GM19238 (cell line): ENCODE data around the gene GANAB.
"Not testable (repeated sequence)": the region's sequence is repeated elsewhere in the genome, so short reads cannot be mapped to it uniquely, and the experiment has no call there.

ENCODE experiments used
- DNase-seq: peaks from one replicate; pipeline ENCODE4 v3.0.0; 2011; ENCODE audit warnings: low spot score; ENCODE audit not compliant: insufficient read length

The GANAB gene

DNA sequence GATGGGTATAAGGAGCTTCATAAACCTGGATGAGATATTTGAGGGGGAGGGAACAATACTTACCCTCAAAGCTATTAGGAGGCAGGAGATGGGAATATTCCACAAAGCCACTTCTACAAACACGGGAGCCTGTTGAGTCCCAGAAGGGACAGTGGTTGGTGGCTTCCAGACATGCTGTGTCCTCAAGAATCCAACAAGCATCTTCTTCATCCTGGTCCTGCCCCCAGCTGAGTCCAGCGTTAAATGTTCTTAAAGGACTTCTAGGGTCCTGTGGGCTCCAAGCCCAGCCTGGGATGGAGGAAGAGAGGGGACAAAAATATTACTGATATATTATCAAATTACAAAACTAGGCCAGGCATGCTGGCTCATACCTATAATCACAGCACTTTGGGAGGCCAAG, 21.0 kb upstream of the GANAB start:
- no peak for DNase-seq

DNA sequence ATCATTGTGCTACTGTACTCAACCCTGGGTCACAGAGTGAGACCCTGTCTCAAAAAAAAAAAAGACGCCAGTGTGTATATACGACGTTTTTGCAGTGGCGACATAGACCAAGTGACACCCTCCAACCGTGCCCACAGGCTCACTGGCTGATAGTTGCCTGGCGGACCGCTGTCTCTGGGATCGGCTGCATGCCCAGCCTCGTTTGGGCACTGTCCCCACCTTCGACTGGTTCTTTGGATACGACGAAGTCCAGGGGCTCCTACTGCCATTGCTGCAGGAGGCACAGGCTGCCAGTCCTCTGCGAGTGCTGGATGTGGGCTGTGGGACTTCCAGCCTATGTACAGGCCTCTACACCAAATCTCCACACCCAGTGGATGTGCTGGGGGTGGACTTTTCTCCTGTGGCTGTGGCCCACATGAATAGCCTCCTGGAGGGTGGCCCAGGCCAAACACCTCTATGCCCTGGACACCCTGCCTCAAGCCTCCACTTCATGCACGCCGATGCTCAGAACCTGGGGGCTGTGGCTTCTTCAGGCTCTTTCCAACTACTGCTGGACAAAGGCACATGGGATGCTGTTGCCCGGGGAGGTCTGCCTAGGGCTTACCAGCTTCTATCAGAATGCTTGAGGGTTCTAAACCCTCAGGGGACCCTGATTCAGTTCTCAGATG, 20.0 kb upstream of the GANAB start:
- no peak for DNase-seq

DNA sequence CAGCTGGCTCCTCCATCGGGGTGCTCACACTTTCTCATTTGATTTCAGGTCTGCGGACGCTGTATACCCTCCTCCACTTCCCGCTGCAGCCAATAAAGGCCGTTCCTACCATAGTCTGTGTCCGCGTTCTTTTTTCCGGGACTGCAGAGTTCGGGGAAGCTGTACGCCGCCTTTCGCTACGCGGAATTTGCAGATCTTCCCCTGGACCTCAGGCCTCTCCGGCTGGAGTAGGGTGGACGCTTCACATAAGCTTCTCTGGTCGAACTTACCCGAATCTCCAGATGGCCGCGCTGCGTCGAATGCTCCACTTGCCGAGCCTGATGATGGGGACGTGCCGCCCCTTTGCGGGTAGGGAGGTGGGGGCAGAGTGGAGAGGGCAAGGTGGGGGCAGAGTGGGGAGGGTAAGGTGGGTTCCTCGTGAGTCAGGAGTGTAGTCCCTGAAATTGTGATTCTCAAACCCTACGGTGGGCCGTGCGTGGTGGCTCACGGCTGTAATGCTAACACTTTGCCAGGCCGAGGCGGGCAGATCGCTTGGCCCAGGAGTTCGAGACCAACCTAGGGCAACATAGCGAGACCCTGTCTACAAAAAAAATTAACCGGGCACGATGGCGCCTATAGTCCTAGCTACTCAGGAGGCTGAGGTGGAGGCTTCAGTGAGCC, 19.3 kb upstream of the GANAB start:
- no peak for DNase-seq

DNA sequence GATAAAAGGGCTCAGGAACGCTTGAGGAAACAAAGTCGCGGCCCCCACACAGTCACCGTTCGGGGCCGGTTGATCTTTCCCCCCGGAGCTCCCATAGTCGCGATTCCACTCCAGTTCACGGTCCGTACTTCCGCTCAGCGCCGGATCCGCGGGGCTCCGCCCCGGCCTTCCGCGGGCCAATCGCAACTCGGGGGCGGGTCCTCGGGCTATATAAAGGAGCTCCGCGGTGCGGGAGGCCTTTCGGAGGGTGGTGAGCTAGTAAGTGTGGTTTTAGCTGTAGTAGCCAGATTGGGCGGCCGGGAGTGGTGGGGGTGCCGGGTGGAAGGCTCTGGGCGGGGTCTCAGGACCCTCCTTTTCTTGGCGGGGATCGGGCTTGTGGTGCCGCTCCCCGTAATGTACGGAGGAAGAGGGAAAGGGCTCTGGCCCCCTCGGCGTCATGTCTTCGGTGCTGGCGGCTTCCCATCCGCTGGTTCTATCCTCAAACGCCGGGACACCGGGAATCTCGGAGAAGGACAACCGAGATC, 18.7 kb upstream of the GANAB start, which contains the start of the genes C11orf98 and CSKMT:
Gene C11orf98, minus strand, starts transcription at position 136 of the 524 bp plus-strand sequence. Its CDS starts 41 bp downstream, at position 95.
Gene CSKMT, plus strand, starts transcription at position 238 of the 524 bp plus-strand sequence. CDS start 568 bp downstream, outside the sequence.
- peak; percentile 95 for DNase-seq

DNA sequence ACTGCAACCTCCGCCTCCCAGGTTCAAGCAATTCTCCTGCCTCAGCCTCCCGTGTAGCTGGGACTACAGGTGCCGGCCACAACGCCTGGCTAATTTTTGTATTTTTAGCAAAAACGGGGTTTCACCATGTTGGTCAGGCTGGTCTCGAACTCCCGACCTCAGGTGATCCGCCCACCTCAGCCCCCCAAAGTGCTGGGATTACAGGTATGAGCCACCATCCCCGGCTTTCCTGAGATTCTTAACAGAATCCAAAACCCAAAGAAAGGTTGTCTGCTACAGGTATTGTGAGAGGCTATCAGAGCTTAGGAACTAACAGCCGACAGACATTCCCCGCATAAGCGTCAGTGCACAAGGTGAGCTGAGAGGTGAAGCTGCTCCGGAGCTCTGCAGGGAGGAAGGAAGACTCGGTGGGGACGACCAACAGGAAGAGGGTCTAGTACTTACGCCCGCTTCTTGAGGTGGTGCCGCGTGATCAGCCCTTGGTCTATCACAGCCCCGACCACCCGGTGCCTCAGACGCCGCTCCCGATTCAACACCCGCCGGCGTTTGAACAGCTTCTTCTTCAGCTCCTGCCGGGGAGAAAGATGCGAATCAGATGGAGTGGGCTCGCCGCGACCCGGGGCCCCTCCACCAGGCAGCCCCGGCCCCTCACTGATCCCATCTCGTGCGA, 18.1 kb upstream of the GANAB start:
- DNase-seq, result peak; percentile 62

DNA sequence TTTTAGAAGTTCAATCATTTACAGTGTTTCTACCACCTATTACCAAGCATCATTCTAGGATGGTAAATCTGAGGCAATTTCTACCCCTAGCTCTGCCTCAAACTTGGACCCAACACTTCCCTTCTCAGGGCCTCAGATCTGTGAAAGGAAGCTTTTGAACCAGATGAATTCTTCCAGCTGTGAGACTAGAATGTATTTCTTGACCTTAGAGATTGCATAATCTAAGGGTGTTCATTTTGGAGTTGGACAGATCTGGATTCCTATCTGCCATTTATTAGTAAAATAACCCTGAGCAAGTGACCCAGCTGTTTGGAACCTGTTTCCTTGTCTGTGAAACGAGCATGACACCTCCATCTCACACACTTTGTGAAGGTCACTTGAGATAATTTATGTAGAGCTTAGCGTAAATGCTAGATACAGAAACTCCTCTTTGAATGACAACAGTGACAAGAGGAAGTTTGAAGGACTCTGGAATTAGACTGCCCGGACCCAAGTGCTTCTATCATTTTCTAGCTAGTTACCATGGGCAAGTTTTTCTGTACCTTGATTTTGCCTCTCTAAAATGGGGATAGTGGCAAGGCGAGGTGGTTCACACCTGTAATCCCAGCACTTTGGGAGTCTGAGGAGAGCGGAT, 10.5 kb upstream of the GANAB start:
- DNase-seq, result no peak

DNA sequence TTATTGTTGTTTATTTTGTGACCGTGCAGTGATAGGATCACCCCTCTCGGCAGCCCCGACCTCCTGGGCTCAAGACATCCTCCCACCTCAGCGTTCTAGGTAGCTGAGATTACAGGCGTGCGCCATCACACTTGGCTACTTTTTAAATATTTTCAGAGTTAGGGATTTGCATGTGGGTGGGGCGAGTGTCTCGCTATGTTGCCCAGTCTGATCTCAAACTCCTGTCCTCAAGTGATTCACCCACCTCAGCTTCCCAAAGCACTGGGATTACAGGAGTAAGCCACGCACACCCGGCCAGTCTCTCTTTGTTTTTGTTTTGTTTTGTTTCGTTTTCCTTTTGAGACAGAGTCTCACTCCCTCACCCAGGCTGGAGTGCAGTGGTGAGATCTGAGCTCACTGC, 7.9 kb upstream of the GANAB start:
- no peak for DNase-seq

DNA sequence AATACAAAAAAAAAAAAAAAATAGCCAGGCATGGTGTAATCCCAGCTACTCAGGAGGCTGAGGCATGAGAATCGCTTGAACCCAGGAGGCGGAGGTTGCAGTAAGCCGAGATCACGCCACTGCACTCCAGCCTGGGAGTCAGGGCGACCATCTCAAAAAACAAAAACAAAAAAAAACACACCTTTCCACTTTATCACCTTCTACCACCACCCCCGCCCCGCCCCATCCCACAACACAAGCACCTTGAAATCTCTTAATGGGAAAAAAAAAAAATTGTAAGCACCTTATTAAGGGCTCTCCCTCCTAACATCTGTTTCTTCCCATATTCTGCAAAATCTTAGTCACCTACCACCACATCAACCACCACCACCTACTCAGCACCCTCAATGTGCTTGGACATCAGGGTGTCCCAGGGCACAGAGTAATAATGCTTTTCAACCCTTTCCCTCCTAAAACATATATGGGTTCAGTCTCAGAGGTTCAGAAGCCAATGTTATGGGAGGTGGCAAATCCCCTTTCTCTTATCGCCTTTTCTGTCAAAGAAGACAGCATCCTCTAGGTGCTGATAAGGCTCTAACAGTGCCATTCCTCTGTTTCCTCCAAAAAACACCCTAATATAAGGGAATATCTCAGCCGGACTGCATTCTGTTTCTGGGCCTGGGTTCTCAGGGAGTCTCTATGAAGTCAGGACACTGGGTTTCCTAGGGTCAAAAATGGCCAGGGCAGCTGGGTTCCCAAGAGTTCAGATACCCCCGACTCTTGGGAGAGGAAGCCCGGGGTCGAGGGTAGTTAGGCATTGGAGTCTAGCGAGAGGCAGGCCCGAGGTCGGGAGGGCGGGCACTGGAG, 6.0 kb upstream of the GANAB start:
- DNase-seq, result no peak

DNA sequence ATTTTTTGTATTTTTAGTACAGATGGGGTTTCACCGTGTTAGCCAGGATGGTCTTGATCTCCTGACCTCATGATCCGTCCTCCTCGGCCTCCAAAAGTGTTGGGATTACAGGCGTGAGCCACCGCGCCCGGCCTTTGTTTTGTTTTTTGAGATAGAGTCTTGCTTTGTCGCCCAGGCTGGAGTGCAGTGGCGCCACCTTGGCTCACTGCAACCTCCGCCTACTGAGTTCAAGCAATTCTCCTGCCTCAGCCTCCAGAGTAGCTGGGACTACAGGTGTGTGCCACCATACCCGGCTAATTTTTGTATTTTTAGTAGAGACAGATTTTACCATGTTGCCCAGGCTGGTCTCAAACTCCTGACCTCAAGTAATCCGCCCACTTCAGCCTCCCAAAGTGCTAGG, 3.9 kb upstream of the GANAB start:
- DNase-seq, result not testable (repeated sequence)

DNA sequence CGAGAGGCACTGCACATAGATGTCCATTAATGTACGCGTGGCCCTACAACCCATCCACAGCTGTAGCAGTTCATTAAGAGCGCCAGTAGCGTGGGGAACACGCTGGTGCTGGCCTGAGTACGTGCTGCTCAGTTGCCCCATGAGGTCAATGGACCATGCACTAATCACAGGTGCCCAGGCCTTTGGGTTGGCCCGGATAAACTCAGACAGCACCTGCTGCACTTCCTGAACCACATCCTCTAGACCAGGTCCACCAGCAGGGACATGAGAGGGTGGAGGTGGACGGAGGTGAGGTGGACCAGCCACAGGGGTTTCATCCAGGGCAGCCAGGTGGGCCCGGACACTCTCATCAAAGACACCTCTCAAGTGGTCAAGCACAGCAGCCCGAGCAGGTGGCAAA, 3.1 kb upstream of the GANAB start:
- DNase-seq, result no peak

DNA sequence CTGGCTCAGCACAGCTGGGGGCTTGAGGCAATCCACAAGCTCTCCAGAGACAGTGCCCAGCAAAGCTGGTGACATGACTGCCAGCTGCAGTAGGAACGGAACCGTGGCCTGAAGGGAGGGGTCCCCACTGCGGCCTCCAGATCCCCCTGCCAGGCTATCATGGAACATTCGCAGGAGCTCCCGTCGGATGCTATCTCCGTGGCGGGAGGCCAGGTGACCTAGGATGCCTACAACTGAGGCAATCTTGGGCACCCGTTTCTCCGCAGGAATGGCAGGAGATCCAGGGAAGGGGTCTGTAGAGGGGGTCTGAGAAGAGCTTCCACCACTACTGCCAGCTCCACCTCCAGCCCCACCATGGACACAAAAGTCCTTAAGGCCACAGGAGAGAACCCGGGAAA, 2.6 kb upstream of the GANAB start:
- DNase-seq, result no peak

DNA sequence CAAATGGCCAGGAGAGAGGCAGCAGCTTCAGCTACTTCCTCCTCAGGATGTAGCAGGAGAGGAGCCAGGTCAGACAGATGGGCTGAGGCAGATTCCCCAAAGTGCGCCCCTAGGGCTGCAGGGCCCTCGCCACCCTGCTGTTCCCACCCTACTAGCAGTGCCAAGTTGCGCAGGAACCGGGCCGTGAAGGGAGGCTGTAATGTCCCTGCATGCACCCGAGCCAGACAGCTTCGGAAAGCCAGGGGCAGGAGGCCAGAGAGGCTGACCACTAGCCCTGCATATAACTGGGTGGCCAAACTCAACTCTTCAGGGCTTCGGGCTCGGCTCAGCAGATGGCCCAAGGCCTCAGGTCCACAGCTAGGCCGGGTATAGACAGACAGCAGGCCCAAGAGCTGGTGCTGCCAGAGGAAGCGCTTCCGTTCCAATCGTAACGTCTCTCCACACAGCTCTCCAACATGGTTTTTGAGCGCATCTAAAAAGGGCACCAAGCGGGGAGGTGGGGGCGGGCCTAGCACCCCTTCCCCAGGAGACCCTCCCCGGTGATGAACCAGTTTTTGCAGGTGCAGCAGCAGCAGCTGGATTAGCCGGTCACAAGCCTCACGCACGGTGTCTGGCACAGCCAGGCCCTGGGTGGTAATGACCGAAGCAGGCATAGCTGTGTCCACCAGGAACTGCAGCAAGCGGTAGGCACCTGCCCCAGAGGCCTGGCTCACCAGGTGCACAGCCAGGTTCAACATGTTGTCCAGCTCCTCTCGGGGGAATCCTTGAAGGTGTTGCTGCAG, 2.0 kb upstream of the GANAB start:
- DNase-seq, result no peak

DNA sequence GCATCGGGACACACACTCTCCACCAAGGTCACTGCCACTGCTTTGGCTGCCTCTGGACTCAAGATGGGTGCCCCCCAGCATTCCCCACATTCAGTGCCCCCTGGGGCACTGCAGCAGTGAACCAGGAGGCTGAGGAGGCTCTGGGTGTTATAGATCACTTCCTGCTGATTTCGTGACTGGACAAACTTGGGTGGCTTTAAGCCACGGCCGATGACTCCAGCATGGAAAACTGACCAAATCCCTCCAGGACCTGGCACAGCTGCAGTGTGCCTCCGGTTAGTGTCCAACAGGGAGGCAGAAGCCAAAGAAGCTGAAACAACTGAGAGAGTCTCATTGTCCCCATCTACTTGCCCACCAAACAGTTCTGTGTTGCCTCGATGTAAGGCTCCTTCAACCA, 1.2 kb upstream of the GANAB start:
- DNase-seq, result no peak

DNA sequence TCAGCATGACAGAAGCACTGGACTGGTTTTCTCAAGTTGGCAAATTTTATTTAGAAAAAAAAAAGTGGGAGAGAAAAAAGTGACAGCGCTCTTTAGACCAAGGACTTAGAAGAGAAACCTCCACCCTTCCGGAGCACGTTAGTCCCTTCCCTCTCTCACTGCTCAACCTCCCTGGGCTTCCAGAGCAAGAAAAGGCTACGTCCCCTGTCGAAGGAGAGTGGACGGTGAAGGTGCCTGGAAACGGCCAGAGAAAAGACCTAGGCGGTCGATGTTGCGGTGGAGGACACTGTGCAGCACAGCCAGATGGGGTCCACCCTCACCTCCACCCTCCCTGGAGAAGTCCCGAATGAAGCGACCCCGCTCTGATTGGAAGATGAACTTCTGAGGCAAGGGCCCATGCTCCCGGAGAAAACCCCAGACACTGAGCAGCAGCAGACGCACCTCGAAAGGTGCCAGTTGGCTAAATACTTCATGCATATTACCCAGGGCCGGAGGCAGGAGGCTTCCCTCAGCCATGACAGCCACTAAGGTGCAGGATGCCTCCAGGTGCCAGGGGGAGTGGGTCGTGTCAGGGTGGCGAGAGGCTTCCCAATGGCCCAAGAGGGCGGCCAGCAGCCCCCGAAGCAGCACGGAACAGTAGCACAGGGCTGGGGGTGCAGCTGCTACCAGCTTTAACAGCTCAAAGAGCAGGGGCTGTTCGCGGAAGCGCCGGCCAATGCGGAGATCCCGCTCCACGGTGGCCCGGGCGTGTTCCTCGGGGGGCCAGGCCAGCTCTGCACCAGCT, 604 bp upstream of the GANAB start:
- no peak for DNase-seq

DNA sequence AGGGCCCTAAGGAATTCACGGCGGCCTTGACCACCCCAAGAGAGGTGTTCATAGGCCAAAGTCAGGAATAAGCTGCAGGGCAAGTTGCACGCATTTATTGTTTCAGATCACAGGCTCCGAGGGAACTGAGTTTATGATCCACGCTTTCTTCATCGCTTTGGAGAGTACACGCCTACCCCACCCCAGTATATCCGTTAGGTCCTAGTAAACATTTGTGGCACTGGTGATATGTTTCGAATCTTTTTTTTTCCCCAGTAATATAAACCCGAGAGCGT, 805 bp downstream of the GANAB start:
- DNase-seq, result no peak

DNA sequence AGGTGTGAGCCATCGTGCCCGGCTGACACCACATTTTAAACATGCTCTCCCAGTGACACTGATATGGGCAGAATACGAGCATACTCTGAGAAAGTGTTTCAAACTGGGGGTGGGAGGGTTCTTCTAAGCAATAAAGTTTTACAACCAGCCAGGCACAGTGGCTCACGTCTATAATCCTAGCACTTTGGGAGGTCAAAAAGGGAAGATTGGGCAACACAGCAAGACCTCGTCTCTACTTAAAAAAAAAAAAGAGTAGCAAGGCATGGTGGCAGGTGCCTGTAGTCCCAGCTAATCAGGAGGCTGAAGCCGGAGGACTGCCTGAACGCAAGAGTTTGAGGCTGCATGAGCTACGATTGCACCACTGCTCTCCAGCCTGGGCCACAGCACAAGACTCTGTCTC, 2.2 kb downstream of the GANAB start:
- no peak for DNase-seq

DNA sequence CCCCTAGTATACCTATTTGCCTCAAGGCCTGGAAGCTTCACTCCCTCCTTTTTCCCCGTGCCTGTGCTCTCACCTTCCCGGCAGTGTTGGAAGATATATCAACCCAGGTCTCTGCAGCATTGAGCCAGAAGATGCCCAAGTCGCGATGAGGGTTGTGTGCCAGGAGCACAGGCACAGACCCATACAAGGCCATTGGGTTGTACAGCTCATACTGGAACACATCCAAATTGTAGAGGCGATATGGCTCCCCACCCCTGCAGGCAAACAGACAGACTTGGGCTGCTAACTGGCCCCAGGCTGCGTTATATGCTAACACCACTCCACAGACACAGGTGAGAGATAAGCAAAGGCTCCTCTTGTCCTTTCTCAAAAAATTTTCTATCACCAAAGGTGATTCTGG, 13.9 kb downstream of the GANAB start:
- no peak for DNase-seq

DNA sequence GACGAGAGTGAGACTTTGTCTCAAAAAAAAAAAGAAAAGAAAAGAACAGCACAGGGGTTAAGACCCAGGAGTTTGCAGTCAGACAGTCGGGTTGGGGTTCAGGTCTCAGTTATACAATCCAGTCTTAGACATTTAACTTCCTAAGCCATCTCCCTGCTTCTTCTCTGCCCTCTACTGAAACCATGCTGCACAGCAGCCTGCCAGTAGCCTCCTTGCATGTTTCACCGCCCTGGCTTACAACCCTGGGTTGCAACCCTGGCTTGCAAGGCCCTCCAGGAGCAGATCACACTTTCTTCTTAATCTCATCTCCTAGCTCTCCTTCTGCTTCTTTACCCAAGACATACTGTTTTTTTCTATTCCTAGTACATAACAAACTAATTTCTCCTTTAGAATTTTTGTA, 18.7 kb downstream of the GANAB start:
- no peak for DNase-seq

DNA sequence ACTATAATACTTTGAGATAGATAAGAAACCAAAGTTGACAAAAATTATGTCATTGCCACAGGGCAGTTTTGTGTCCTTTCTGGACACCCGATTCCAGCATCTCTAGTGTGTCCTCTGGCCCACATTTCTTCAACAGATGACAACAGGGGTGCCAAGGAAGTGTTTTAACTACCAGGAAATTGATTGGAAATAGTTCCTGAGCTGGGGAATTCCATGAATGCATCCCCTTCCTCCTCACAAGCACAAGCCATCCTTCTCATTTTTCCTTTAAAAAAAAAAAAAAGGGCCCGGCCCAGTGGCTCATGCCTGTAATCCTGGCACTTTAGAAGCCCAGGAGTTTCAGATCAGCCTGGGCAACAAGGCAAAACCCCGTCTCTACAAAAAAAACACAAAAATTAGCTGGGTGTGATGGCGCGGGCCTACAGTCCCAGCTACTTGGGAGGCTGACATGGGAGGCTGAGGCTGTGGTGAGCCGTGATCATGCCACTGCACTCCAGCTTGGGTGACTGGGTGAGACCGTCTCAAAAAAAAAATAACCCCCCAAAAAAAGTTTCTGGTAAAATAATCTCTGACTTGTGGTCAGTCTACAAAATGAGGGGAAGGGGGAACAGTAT, 23.8 kb downstream of the GANAB start:
- no peak for DNase-seq
